Loucy (cell line): ENCODE data around the gene MINDY3.

ENCODE experiments used
- H2AFZ ChIP-seq: fragments of 200-600 bp; sonication (generic); 2 replicates; pipeline ENCODE4 v1.6.0; 2016; ENCODE audit warnings: antibody characterized with exemption, mild to moderate bottlenecking, low read length, moderate library complexity
- H3F3A ChIP-seq: fragments of 200-600 bp; 2 replicates; pipeline ENCODE4 v1.6.0; 2016; ENCODE audit warnings: antibody characterized with exemption, low read depth, mild to moderate bottlenecking
- H3K27me3 ChIP-seq: fragments of 200-600 bp; sonication (generic); 2 replicates; pipeline ENCODE4 v1.6.1; 2014; ENCODE audit warnings: low read length, mild to moderate bottlenecking; ENCODE audit not compliant: insufficient read depth, poor library complexity, severe bottlenecking
- H3K36me3 ChIP-seq: fragments of 200-600 bp; sonication (generic); 2 replicates; pipeline ENCODE4 v1.6.1; 2016; ENCODE audit warnings: low read length; ENCODE audit not compliant: insufficient read depth
- H3K4me1 ChIP-seq: fragments of 200-600 bp; sonication (generic); 2 replicates; pipeline ENCODE4 v1.5.1; 2014; ENCODE audit warnings: low read length, mild to moderate bottlenecking; ENCODE audit not compliant: insufficient read depth, poor library complexity, severe bottlenecking
- H3K4me2 ChIP-seq: fragments of 200-600 bp; sonication (generic); 2 replicates; pipeline ENCODE4 v1.6.0; 2014; ENCODE audit warnings: antibody characterized with exemption, low read length, low read depth, mild to moderate bottlenecking; ENCODE audit not compliant: poor library complexity, severe bottlenecking
- H3K4me3 ChIP-seq: fragments of 200-600 bp; sonication (generic); 2 replicates; pipeline ENCODE4 v1.5.1; 2014; ENCODE audit warnings: low read length, mild to moderate bottlenecking, mixed read lengths; ENCODE audit not compliant: poor library complexity, severe bottlenecking
- H3K79me2 ChIP-seq: fragments of 200-600 bp; sonication (generic); 2 replicates; pipeline ENCODE4 v1.6.1; 2014; ENCODE audit warnings: low read length; ENCODE audit not compliant: insufficient read depth
- H3K9ac ChIP-seq: fragments of 200-600 bp; sonication (generic); 2 replicates; pipeline ENCODE4 v1.6.0; 2014; ENCODE audit warnings: mild to moderate bottlenecking, low read depth, low read length, moderate library complexity; ENCODE audit not compliant: poor library complexity, severe bottlenecking
- H3K9me2 ChIP-seq: fragments of 200-600 bp; sonication (generic); replicated peaks from 2 replicates; pipeline ENCODE4 v1.6.1; 2016; ENCODE audit warnings: low read depth, low read length, mixed read lengths
- H3K9me3 ChIP-seq: fragments of 200-600 bp; sonication (generic); 2 replicates; pipeline ENCODE4 v1.6.1; 2014; ENCODE audit warnings: mild to moderate bottlenecking, antibody characterized with exemption, low read length, low read depth; ENCODE audit not compliant: insufficient read depth
- H4K20me1 ChIP-seq: fragments of 200-600 bp; sonication (generic); 2 replicates; pipeline ENCODE4 v1.6.0; 2014; ENCODE audit warnings: antibody characterized with exemption, low read length, mild to moderate bottlenecking; ENCODE audit not compliant: insufficient read depth, poor library complexity, severe bottlenecking
- CTCF ChIP-seq: fragments of 200-600 bp; sonication (generic); conservative IDR thresholded peaks from 2 replicates; pipeline ENCODE4 v1.5.1; 2014; ENCODE audit warnings: mild to moderate bottlenecking, antibody characterized with exemption, low read length
- EZH2phosphoT487 ChIP-seq: fragments of 200-600 bp; IDR thresholded peaks from 2 replicates; pipeline ENCODE4 v1.6.1; 2018; ENCODE audit warnings: antibody characterized with exemption, mild to moderate bottlenecking, moderate library complexity, borderline replicate concordance

The MINDY3 gene

GRCh38 chr10:15869935-15870334 lies 9.6 kb upstream of the MINDY3 start:
- Histone ChIP-seq H3K79me2 (no peaks in the 10 kb centered on the region), H3K27me3 (peaks cover 74% of the 10 kb centered on the region), H2AFZ (no peak overlapping the region), H3K4me3 (no peak overlapping the region), H3K36me3 (no peaks in the 10 kb centered on the region), H3F3A (no peaks in the 10 kb centered on the region), H3K9me3 (no peaks in the 10 kb centered on the region), H3K9me2 (no peaks in the 10 kb centered on the region), H4K20me1 (no peaks in the 10 kb centered on the region), H3K9ac (no peak overlapping the region), H3K4me1 (no peaks in the 10 kb centered on the region), H3K4me2 (no peak overlapping the region)
- TF ChIP-seq EZH2phosphoT487: no peak
- TF ChIP-seq CTCF: no peak

- Histone ChIP-seq H3K4me3 (no peak overlapping the region), H3K9me2 (no peaks in the 10 kb centered on the region), H3K9me3 (no peaks in the 10 kb centered on the region), H3K27me3 (peaks cover 93% of the 10 kb centered on the region), H3K4me1 (no peaks in the 10 kb centered on the region), H4K20me1 (no peaks in the 10 kb centered on the region), H3K36me3 (no peaks in the 10 kb centered on the region), H3K9ac (no peak overlapping the region), H3K79me2 (no peaks in the 10 kb centered on the region), H3K4me2 (no peak overlapping the region), H3F3A (no peaks in the 10 kb centered on the region), H2AFZ (no peak overlapping the region)
- TF ChIP-seq EZH2phosphoT487 (no peak), CTCF (no peak)
Observed at GRCh38 chr10:15868006-15868405, 7.7 kb upstream of the MINDY3 start.

GRCh38 chr10:15865304-15865703 lies 5.0 kb upstream of the MINDY3 start:
- H3K27me3 ChIP-seq: peaks cover 99% of the 10 kb centered on the region

More at GRCh38 chr10:15865304-15865703, 5.0 kb upstream of the MINDY3 start:
- no peaks in the 10 kb centered on the region for H4K20me1 ChIP-seq
- peaks cover 6% of the 10 kb centered on the region for H3K4me1 ChIP-seq
- H3F3A ChIP-seq: 0 out of 2 replicates have a peak, but pooled peaks cover 5% of the 10 kb centered on the region
- H3K9ac ChIP-seq: no peak overlapping the region
- H3K79me2 ChIP-seq: no peaks in the 10 kb centered on the region
- no peak overlapping the region for H3K4me3 ChIP-seq
- H3K4me2 ChIP-seq: no peak overlapping the region
- no peak overlapping the region for H2AFZ ChIP-seq
- no peaks in the 10 kb centered on the region for H3K9me2 ChIP-seq
- H3K9me3 ChIP-seq: no peaks in the 10 kb centered on the region
- no peak for TF ChIP-seq EZH2phosphoT487
- no peak for TF ChIP-seq CTCF
- no peaks in the 10 kb centered on the region for H3K36me3 ChIP-seq
